ENCODE data around the gene LNP1. TPM values are rescaled to one million over a fixed set of nuclear protein-coding genes. Genes with fewer than 3 reads are reported as not detected.

Gene LNP1
- total and polyA plus RNA-seq, 2 of the 13 experiments (the other 11 are each of a cell fraction or from before 2014, with no cell fraction given), result 3.6 to 7.0 TPM

DNA sequence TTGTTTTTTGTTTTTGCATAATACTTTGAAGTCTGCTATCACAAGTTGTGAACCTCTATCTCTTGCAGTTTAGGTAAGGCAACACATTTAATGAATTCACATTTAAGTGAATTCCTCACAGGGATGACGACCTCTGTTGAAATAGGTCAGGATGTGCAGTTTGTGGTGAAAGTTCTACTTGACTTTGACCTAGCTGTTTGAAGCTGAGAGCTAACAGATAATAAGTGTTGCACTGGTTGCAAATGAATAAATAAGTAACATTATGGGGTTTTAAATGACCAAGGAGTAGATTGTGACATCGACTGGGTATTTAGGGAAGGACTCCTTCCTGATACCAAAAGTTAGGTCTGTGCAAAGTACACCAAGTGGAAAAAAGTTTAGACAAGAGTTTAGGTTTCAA lies 42.9 kb upstream of the LNP1 start (continued):
- TF ChIP-seq ARID3A (IDR thresholded peaks at IDR 0.05; ENCODE audit: low read depth, low read length) (0 out of 2 replicates have a peak, but pooled peaks have one; percentile 17), NCOR1 (IDR thresholded peaks at IDR 0.05; ENCODE audit: borderline replicate concordance, low read length) (peak; percentile 71; the same call in 1 of the 2 replicates), ARHGAP35 (CRISPR knock-in tag; IDR thresholded peaks at IDR 0.05; ENCODE audit: borderline replicate concordance) (no peak), SNAI1 (CRISPR knock-in tag; IDR thresholded peaks at IDR 0.05; ENCODE audit: borderline replicate concordance) (no peak), HMG20B (CRISPR knock-in tag; conservative IDR thresholded peaks at IDR 0.05) (no peak), HNRNPK (IDR thresholded peaks at IDR 0.05; ENCODE audit: low read depth, low read length, poor library complexity, severe bottlenecking) (no peak), U2AF1 (optimal IDR thresholded peaks at IDR 0.05; ENCODE audit: low read depth, low read length) (no peak), TAF1 (CRISPR knock-in tag; IDR thresholded peaks at IDR 0.05) (no peak), PHF8 (CRISPR knock-in tag; IDR thresholded peaks at IDR 0.05) (no peak), HDAC1 (CRISPR knock-in tag; IDR thresholded peaks at IDR 0.05) (no peak), HES4 (CRISPR knock-in tag; IDR thresholded peaks at IDR 0.05; ENCODE audit: borderline replicate concordance) (no peak), TIGD3 (CRISPR knock-in tag; IDR thresholded peaks at IDR 0.05; ENCODE audit: borderline replicate concordance) (no peak), NFKB2 (CRISPR knock-in tag; IDR thresholded peaks at IDR 0.05; ENCODE audit: borderline replicate concordance) (no peak), SALL1 (CRISPR knock-in tag; IDR thresholded peaks at IDR 0.05) (no peak), SAP130 (CRISPR knock-in tag; IDR thresholded peaks at IDR 0.05; ENCODE audit: low read depth) (0 out of 2 replicates have a peak, but pooled peaks have one; percentile 14)
- TF ChIP-seq, protein P1, sequence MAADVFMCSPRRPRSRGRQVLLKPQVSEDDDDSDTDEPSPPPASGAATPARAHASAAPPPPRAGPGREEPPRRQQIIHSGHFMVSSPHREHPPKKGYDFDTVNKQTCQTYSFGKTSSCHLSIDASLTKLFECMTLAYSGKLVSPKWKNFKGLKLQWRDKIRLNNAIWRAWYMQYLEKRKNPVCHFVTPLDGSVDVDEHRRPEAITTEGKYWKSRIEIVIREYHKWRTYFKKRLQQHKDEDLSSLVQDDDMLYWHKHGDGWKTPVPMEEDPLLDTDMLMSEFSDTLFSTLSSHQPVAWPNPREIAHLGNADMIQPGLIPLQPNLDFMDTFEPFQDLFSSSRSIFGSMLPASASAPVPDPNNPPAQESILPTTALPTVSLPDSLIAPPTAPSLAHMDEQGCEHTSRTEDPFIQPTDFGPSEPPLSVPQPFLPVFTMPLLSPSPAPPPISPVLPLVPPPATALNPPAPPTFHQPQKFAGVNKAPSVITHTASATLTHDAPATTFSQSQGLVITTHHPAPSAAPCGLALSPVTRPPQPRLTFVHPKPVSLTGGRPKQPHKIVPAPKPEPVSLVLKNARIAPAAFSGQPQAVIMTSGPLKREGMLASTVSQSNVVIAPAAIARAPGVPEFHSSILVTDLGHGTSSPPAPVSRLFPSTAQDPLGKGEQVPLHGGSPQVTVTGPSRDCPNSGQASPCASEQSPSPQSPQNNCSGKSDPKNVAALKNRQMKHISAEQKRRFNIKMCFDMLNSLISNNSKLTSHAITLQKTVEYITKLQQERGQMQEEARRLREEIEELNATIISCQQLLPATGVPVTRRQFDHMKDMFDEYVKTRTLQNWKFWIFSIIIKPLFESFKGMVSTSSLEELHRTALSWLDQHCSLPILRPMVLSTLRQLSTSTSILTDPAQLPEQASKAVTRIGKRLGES (CRISPR knock-in tag; IDR thresholded peaks at IDR 0.05; ENCODE audit: borderline replicate concordance), result no peak
- TF ChIP-seq, protein P2, sequence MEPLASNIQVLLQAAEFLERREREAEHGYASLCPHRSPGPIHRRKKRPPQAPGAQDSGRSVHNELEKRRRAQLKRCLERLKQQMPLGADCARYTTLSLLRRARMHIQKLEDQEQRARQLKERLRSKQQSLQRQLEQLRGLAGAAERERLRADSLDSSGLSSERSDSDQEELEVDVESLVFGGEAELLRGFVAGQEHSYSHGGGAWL (CRISPR knock-in tag; IDR thresholded peaks at IDR 0.05), result no peak
- TF ChIP-seq, protein P3, sequence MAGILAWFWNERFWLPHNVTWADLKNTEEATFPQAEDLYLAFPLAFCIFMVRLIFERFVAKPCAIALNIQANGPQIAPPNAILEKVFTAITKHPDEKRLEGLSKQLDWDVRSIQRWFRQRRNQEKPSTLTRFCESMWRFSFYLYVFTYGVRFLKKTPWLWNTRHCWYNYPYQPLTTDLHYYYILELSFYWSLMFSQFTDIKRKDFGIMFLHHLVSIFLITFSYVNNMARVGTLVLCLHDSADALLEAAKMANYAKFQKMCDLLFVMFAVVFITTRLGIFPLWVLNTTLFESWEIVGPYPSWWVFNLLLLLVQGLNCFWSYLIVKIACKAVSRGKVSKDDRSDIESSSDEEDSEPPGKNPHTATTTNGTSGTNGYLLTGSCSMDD (CRISPR knock-in tag; IDR thresholded peaks at IDR 0.05), result no peak
- TF ChIP-seq, protein P4, sequence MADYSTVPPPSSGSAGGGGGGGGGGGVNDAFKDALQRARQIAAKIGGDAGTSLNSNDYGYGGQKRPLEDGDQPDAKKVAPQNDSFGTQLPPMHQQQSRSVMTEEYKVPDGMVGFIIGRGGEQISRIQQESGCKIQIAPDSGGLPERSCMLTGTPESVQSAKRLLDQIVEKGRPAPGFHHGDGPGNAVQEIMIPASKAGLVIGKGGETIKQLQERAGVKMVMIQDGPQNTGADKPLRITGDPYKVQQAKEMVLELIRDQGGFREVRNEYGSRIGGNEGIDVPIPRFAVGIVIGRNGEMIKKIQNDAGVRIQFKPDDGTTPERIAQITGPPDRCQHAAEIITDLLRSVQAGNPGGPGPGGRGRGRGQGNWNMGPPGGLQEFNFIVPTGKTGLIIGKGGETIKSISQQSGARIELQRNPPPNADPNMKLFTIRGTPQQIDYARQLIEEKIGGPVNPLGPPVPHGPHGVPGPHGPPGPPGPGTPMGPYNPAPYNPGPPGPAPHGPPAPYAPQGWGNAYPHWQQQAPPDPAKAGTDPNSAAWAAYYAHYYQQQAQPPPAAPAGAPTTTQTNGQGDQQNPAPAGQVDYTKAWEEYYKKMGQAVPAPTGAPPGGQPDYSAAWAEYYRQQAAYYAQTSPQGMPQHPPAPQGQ (CRISPR knock-in tag; IDR thresholded peaks at IDR 0.05; ENCODE audit: borderline replicate concordance), result no peak
